Skeletal muscle tissue (tissue), 4 donors: ENCODE data around the gene CPZ. TPM values are rescaled to one million over a fixed set of nuclear protein-coding genes. Genes with fewer than 3 reads are reported as not detected.

ENCODE experiments used
- H3K27ac ChIP-seq: one replicate; pipeline ENCODE4 v1.7.0; 2013; ENCODE audit warnings: mild to moderate bottlenecking, low read depth, low read length, inconsistent platforms
- H3K27me3 ChIP-seq, 3 donors: one replicate each; pipeline ENCODE4 v1.7.0; 2013; ENCODE audit warnings: low read length in 3 of 3; ENCODE audit not compliant: control insufficient read depth in 3 of 3, insufficient read depth in 3 of 3
- H3K36me3 ChIP-seq, 3 donors: one replicate each; pipeline ENCODE4 v1.7.0; 2013; ENCODE audit warnings: low read length in 3 of 3; ENCODE audit not compliant: control insufficient read depth in 3 of 3, insufficient read depth in 3 of 3
- H3K4me1 ChIP-seq, 3 donors: one replicate each; pipeline ENCODE4 v1.7.0; 2013; ENCODE audit warnings: low read length in 3 of 3, mild to moderate bottlenecking in 3 of 3; ENCODE audit not compliant: control insufficient read depth in 3 of 3, insufficient read depth in 3 of 3
- H3K4me3 ChIP-seq, 3 donors: one replicate each; pipeline ENCODE4 v1.7.0; 2013; ENCODE audit warnings: low read length in 3 of 3
- H3K9ac ChIP-seq, 3 donors: one replicate each; pipeline ENCODE4 v1.7.0; 2013; ENCODE audit warnings: low read length in 3 of 3, mild to moderate bottlenecking in 3 of 3, moderate library complexity in 2 of 3, low read depth in 1 of 3
- H3K9me3 ChIP-seq, 3 donors: one replicate each; pipeline ENCODE4 v1.7.0; 2013; ENCODE audit warnings: low read length in 3 of 3; ENCODE audit not compliant: control insufficient read depth in 3 of 3
- total RNA-seq: library from RNA; depleted of rRNA; stranded (reverse); fragments of >200 nt; gene quantifications from one replicate; pipeline ENCODE4 v1.2.3, GENCODE V29; 2014
- donor health status: Osteomylitis.

The CPZ gene
- total RNA-seq, 1 donor from 2014 or later = 11.5 TPM

DNA sequence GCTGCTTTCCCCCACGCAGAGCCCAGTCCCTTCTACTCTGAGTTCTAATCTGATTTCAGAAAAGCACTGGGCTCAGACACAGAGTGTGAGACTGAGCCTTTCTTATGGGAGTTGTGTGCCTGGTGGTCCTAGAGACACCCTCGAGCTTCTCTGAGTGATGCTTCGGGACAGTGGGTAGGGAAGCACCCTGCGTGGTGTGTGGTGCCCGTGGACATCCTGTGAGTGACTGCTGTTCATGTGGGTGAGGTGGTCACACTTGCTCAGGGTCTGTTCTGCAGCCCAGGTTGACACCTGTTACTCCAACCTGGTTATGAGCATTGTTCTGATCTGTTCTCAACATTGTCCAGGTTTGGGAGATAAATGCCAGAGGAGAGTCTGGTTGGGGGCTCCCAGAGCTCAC is 6.3 kb upstream of the CPZ start:
- H3K9ac ChIP-seq = no peak overlapping the region
- no peaks in the 10 kb centered on the region for H3K36me3 ChIP-seq
- peaks cover 67 to 87% (median 82%) of the 10 kb centered on the region in 3 donors for H3K27me3 ChIP-seq
- no peak overlapping the region for H3K4me3 ChIP-seq
- no peak overlapping the region for H3K27ac ChIP-seq
- H3K4me1 ChIP-seq = no peaks in the 10 kb centered on the region
- no peaks in the 10 kb centered on the region for H3K9me3 ChIP-seq

DNA sequence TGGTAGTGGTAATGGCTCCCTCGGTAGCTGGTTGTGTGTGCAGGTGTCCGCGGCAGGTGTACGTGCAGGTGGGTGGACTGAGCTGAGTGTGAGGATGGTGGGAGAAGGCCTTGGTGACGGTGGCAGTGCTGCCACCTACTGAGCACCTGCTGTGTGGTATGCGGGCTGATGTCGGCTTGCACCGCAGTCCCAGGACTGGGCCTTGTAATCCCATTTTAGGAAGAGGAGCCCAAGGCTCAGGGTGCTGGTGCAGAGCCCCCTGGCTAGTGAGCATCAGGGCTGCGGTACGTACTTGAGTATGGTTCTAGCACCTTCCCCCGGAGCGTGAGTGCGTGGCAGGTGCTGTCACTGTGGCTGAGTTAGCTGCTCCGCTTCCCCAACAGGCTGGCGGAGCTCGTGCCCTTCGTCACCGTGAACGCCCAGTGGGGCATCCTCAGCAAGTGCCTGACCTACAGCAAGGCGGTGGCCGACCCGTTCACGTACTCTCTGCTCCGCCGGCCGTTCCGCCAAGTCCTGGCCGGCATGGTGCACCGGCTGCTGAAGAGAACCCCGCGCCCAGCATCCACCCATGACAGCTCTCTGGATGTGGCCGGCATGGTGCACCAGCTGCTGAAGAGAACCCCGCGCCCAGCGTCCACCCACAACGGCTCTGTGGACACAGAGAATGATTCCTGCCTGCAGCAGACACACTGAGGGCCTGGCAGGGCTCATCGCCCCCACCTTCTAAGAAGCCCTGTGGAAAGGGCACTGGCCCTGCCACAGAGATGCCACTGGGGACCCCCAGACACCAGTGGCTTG is 5.7 kb upstream of the CPZ start:
- no peak overlapping the region for H3K4me3 ChIP-seq
- H3K9ac ChIP-seq = no peak overlapping the region
- H3K36me3 ChIP-seq = no peaks in the 10 kb centered on the region
- no peaks in the 10 kb centered on the region for H3K4me1 ChIP-seq
- no peaks in the 10 kb centered on the region for H3K9me3 ChIP-seq
- peaks cover 67 to 87% (median 82%) of the 10 kb centered on the region in 3 donors for H3K27me3 ChIP-seq
- H3K27ac ChIP-seq = no peak overlapping the region

DNA sequence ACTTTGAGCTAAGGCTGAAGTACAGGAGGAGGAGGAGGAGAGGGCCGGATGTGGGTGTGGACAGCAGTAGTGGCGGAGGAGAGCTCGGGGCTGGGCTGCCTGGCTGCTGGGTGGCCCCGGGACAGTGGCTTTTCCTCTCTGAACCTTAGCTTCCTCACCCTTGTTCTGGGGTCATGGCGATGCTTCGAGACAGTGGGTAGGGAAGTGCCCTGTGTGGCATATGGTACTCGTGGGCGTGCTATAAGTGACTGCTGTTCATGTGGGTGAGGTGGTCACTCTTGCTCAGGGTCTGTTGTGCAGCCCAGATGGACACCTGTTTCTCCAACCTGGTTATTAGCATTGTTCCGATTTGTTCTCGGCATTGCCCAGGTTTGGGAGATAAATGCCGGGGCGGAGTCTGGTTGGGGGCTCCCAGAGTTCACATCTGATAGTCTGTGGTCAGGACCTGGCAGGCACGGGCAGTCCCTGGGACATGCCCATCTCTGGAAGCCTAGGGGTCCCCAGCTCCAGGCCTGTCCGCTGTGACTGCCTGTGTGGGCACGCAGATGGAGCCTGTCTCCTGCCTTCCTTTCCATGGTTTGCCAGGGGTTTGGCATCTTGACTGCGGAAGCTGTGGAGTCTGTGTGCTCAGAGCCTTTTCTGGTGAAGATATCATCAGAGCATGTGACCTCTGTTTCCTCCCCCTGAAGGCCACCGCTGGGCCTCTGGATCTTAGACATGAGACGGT is 4.9 kb upstream of the CPZ start:
- Histone ChIP-seq H3K9ac (no peak overlapping the region), H3K4me1 (peaks cover 0 to 4% (median 3%) of the 10 kb centered on the region in 3 donors), H3K27me3 (peaks cover 67 to 87% (median 82%) of the 10 kb centered on the region in 3 donors), H3K9me3 (no peaks in the 10 kb centered on the region), H3K4me3 (no peak overlapping the region), H3K27ac (no peak overlapping the region), H3K36me3 (no peaks in the 10 kb centered on the region)

DNA sequence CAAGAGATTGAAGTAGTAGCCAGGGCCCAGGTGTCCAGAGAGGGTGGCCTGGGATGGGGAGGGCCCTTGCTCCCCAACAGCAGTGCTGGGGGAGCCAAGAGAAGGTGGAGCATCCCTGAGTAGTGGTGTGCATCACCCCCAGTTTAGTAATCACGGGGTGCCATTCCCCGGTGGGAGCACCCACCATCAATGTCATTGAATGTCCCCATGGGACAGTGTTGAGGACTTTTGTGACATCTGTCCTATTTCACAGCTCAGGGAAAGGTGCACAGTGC is 4.4 kb upstream of the CPZ start:
- no peak overlapping the region for H3K9ac ChIP-seq
- no peak overlapping the region for H3K4me3 ChIP-seq
- no peaks in the 10 kb centered on the region for H3K9me3 ChIP-seq
- H3K27ac ChIP-seq = no peak overlapping the region
- peaks cover 0 to 4% (median 3%) of the 10 kb centered on the region in 3 donors for H3K4me1 ChIP-seq
- peaks cover 69 to 87% (median 81%) of the 10 kb centered on the region in 3 donors for H3K27me3 ChIP-seq
- no peaks in the 10 kb centered on the region for H3K36me3 ChIP-seq

DNA sequence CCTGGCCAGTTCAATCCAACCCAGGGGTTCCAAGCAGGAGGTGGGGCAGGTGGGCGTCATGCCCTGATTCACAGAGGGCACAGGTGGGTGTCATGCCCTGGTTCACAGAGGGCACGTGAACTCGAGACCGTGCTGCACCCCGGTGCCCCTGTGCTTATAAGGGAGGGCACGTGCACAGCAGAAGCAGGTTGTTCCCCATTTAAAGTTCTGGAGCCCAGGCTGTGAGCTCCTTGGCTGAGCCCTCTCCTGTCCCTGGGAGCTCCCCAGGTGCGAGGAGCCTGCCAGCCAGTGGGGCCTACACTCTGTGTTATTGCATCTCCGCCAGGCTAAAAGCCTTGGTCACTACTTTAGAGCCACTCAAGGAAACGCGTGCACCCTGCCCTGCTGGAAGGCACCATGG is 3.2 kb upstream of the CPZ start:
- no peak overlapping the region for H3K4me3 ChIP-seq
- H3K9me3 ChIP-seq = no peaks in the 10 kb centered on the region
- peaks cover 80 to 87% (median 86%) of the 10 kb centered on the region in 3 donors for H3K27me3 ChIP-seq
- H3K36me3 ChIP-seq = no peaks in the 10 kb centered on the region
- H3K9ac ChIP-seq = no peak overlapping the region
- H3K27ac ChIP-seq = no peak overlapping the region
- peaks cover 3 to 6% (median 4%) of the 10 kb centered on the region in 3 donors for H3K4me1 ChIP-seq

DNA sequence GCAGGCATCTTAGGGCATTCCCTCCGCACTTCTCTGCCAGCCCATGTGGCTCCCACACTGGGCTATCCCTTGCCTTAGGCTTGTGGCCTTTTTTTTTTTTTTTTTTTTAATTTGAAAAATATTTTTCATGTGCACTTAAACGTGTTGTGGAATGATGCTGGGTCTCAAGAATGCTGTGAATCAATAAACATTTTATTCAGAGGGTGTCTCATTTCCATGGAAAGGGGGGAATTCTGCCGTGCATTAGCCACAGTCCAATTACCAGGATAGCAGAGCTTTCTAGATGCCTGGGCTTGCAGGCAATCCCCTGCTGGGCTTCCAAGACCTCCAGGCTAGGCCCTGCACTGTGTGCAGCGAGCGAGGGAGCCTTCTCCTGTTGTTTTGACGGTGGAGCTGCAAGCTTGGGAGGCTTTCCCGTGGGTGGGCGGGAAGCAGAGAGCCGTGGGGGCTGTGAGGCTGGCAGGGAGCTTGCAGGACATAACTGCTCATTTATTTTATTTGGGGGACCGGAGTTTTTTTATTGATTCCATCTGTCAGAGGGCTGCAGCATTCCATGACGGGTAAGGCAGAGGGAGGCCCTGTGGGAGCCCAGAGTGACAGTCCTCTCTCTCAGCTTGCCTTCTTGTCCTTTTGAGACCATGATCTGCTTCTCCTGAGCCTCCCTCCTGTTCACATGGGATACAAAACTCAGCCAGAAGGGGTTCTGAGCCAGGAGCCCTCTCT is 2.6 kb upstream of the CPZ start:
- peaks cover 77 to 80% (median 80%) of the 10 kb centered on the region in 3 donors for H3K27me3 ChIP-seq
- no peak overlapping the region for H3K27ac ChIP-seq
- H3K9ac ChIP-seq = no peak overlapping the region
- H3K9me3 ChIP-seq = no peaks in the 10 kb centered on the region
- H3K4me3 ChIP-seq = no peak overlapping the region
- peaks cover 3 to 7% (median 4%) of the 10 kb centered on the region in 3 donors for H3K4me1 ChIP-seq
- no peaks in the 10 kb centered on the region for H3K36me3 ChIP-seq

DNA sequence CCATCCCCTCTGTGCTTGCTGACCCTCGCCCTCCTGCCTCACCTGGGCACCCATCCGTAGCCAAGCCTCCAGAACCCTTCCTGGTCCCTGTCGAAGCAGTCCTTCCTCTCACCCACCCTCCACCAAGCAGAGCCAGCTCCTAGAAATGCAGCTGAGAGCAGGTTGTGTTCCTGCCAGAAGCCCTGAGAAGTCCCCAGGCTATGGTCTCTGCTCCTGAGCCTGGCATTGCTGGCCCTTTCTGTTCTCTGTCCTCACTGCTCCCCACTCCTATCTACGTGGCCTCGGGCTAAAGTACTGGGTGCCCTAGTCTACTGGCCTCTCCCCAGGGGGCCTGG is 2.1 kb upstream of the CPZ start:
- Histone ChIP-seq H3K9ac (no peak overlapping the region), H3K4me1 (peaks cover 3 to 7% (median 4%) of the 10 kb centered on the region in 3 donors), H3K36me3 (no peaks in the 10 kb centered on the region), H3K27ac (no peak overlapping the region), H3K9me3 (no peaks in the 10 kb centered on the region), H3K4me3 (no peak overlapping the region), H3K27me3 (peaks cover 73 to 75% (median 75%) of the 10 kb centered on the region in 3 donors)

DNA sequence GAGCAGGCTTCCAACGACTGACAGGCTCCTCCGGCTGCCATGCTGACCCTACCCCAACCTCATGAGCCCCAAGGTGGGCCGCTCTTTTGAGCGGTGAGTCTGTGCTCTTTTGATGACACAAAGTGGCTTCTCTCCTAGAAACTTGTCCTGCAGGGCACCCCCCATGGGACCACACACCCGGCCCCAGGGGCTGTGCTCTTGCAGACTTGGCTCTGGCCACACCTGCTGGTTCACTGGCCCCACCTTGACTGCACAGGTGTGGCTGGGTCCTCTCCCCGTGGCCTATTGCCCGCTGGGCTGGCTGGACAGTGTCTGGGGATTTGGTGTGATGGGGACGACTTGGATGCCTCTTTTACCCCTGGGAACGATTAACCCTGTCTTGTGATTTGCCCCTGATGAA is 1.5 kb upstream of the CPZ start:
- H3K27ac ChIP-seq = no peak overlapping the region
- no peaks in the 10 kb centered on the region for H3K36me3 ChIP-seq
- peaks cover 3 to 7% (median 4%) of the 10 kb centered on the region in 3 donors for H3K4me1 ChIP-seq
- H3K9me3 ChIP-seq = no peaks in the 10 kb centered on the region
- no peak overlapping the region for H3K9ac ChIP-seq
- no peak overlapping the region for H3K4me3 ChIP-seq
- H3K27me3 ChIP-seq = peaks cover 67 to 69% (median 69%) of the 10 kb centered on the region in 3 donors

DNA sequence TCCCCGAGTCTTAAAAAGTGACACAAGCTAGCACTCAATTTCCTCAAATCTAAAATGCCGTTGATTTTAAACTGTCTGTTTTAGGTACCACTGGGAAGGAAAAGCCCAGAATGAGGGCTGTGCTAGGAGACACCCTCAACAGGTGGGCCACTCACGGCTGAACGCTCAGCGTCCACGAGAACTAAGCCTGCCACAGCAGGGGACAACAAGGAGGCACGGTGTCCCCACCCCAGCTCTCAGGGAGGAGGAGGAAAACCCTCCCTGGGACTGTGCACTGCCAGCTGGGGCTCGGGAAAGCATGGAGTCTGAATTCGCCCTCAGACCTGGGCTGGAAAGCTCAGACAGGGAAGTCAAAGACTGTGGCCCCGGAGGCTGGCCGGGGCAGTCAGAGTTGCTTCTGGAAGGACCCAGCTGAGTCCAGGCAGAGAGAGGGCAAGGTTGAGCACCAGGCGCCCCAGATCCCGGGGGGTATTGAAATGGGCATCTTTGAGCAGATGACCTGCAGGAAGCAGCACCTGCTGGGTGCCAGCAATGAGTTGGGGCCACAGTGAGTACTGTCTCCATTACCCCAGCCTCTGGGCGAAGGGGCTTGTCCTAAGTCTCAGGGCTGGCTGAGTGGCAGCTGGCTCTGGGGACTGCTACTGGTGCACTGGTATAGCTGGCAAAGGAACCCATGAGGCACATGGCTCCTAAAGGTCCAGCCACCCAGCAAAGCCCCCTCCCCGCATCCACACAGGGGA is 769 bp upstream of the CPZ start:
- Histone ChIP-seq H3K27ac (no peak overlapping the region), H3K4me3 (no peak overlapping the region), H3K36me3 (no peaks in the 10 kb centered on the region), H3K27me3 (peaks cover 60 to 64% (median 62%) of the 10 kb centered on the region in 3 donors), H3K9ac (no peak overlapping the region), H3K4me1 (peaks cover 3 to 7% (median 4%) of the 10 kb centered on the region in 3 donors), H3K9me3 (no peaks in the 10 kb centered on the region)
